MM.1S (cell line): ENCODE measurements around the gene PIEZO1.

Experiments used
- CTCF ChIP-seq: fragments of 300-600 bp; sonication (generic); IDR thresholded peaks from 2 replicates; pipeline ENCODE4 v1.5.1; 2016; ENCODE audit warnings: antibody characterized with exemption, low read length, mixed read lengths
- EZH2 ChIP-seq: fragments of 300-600 bp; sonication (generic); optimal IDR thresholded peaks from 2 replicates; pipeline ENCODE3; 2017; ENCODE audit warnings: low read depth, mild to moderate bottlenecking, antibody characterized with exemption, low read length, mixed read lengths

- TF ChIP-seq CTCF = no peak
- no peak for TF ChIP-seq EZH2
Measured at GRCh38 chr16:88764913-88765349, 20.1 kb downstream of the PIEZO1 start.
